ENCODE data around the gene UTS2R. TPM values are rescaled to one million over a fixed set of nuclear protein-coding genes. Genes with fewer than 3 reads are reported as not detected.

UTS2R gene
- polyA plus RNA-seq, result under 1 TPM in 1 of 4 donors, not detected in 3; 0.06 TPM
- long read RNA-seq, donor 1, result 0 reads
- long read RNA-seq, donor 2, result 0 reads
- long read RNA-seq, donor 3, result 0 reads
- long read RNA-seq, donor 4, result 0 reads
- long read RNA-seq, donor 5, partial matches to known transcripts, result 0 of 1 reads
- long read RNA-seq, donor 5, other reads (novel, unspliced or antisense), result 0 of 1 reads
- long read RNA-seq, donor 6, result 0 reads
- long read RNA-seq, donor 7, result 0 reads
- long read RNA-seq, donor 8, result 0 reads
- long read RNA-seq, donor 9, result 0 reads
- long read RNA-seq, donor 10, result 0 reads

DNA sequence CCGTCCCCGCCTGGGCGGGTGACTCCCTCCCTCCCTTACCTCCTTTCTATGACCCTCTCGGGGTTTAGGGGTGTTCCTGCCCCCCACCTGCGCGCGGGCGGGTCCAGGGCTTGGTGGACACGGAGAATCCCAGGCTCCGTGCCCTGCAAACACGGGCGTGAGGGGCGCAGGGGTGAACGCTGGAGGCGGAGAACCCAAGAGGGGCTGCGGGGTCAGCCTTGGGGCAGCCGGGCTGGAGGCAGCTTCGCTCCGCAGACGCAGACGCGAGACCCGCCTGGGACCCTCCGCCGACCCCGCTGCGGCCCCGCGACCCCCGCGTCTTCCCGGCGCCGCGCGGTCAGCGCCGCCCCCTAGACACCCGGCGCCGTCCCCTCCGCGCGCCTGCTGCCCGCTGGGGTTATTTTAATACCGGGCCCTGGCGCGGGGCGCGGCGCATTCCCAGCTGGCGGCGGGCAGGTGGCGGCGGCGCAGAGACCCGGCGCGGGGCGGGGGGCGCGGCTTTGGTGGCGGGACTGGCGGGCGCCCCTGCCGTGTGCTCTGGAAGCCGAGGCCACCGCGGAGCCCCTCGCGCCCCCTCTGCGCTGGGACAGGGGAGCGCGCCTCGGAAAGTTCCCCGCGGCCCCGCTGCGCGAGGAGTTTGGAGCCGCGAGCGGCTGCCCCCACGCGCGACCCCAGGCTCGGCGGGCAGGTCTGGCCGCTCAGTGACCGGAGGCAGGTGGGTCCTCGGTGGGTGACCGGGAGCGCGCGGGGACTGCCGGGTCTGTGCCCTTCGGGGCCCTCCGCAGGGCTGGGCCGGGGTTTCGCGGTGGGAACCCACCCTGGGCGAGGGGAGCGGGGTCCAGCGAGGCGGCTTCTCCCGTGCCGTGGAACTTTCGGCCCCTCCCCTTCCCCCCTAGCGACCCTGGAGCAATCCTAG is at the start of gene UTS2R:
Gene UTS2R (plus strand): TSS at position 433 of the 916 bp plus-strand sequence. CDS start 2,560 bp downstream, outside the sequence.
- H3K27ac ChIP-seq (ENCODE audit: low read depth in 1 of 3, low read length in 2 of 3), result no peak within 1 kb of the TSS
- H3K9me3 ChIP-seq (ENCODE audit: control insufficient read depth in 2 of 2, insufficient read depth in 1 of 2, low read depth in 1 of 2, low read length in 1 of 2), result peaks cover 0 to 3% of the 10 kb centered on the region in 2 donors
- H3K36me3 ChIP-seq (ENCODE audit: control insufficient read depth in 3 of 3, insufficient read depth in 2 of 3, low read depth in 1 of 3, low read length in 3 of 3), result no peaks in the 10 kb centered on the region
- H3K4me3 ChIP-seq (ENCODE audit: low read depth in 1 of 3, low read length in 3 of 3), result peak within 1 kb of the TSS in 1 of 3 donors; percentile 33
- peaks cover 20 to 60% (median 35%) of the 10 kb centered on the region in 3 donors for H3K27me3 ChIP-seq (ENCODE audit: control insufficient read depth in 3 of 3, insufficient read depth in 3 of 3, low read length in 3 of 3)
- WGBS, 3 donors, result 3 to 4% (median 3%) methylated on average over 80 to 109 of the region's 109 CpGs
- no peak for FAIRE-seq
- peaks cover 0 to 13% (median 3%) of the 10 kb centered on the region in 3 donors for H3K4me1 ChIP-seq (ENCODE audit: control insufficient read depth in 3 of 3, insufficient read depth in 2 of 3, low read depth in 1 of 3, low read length in 2 of 3)
- no peak for DNase-seq

DNA sequence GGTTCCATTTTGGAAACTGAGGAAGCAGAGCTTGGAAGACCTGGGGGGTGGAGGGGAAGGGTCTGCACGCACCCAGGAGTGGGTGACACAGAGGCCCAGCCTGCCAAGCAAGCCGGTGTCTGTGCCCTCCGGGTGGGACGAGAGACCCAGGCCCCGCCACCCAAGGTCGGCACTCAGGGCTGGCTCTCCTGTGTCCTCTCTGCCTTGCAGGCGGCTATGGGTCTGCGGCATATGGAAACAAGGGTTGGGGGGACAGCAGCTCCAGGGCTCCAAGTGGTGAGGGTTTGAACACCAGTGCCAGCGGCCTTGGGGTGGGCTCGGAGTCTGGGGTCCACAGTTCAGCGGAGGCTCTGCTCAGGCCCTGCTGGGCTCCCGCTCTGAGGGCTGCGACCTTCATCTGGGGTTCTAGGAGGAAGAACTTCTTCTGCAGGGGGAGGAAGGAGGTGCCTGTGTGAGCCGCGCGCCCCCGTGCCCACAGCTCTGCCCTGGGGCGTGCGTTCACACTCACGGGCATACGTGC is 49.6 kb upstream of the UTS2R start:
- no peak for DNase-seq
- no peak overlapping the region for H3K27ac ChIP-seq (ENCODE audit: low read depth in 1 of 3, low read length in 2 of 3)
- peaks cover 0 to 27% (median 0%) of the 10 kb centered on the region in 3 donors for H3K4me1 ChIP-seq (ENCODE audit: control insufficient read depth in 3 of 3, insufficient read depth in 2 of 3, low read depth in 1 of 3, low read length in 2 of 3)
- H3K36me3 ChIP-seq (ENCODE audit: control insufficient read depth in 3 of 3, insufficient read depth in 2 of 3, low read depth in 1 of 3, low read length in 3 of 3), result peaks cover 0 to 10% (median 0%) of the 10 kb centered on the region in 3 donors
- no peak for FAIRE-seq
- H3K4me3 ChIP-seq (ENCODE audit: low read depth in 1 of 3, low read length in 3 of 3), result no peak overlapping the region
- 64 to 72% (median 65%) methylated on average over 17 to 21 of the region's 21 CpGs for WGBS, 3 donors
- peaks cover 0 to 3% of the 10 kb centered on the region in 2 donors for H3K9me3 ChIP-seq (ENCODE audit: control insufficient read depth in 2 of 2, insufficient read depth in 1 of 2, low read depth in 1 of 2, low read length in 1 of 2)
- H3K27me3 ChIP-seq (ENCODE audit: control insufficient read depth in 3 of 3, insufficient read depth in 3 of 3, low read length in 3 of 3), result no peaks in the 10 kb centered on the region

DNA sequence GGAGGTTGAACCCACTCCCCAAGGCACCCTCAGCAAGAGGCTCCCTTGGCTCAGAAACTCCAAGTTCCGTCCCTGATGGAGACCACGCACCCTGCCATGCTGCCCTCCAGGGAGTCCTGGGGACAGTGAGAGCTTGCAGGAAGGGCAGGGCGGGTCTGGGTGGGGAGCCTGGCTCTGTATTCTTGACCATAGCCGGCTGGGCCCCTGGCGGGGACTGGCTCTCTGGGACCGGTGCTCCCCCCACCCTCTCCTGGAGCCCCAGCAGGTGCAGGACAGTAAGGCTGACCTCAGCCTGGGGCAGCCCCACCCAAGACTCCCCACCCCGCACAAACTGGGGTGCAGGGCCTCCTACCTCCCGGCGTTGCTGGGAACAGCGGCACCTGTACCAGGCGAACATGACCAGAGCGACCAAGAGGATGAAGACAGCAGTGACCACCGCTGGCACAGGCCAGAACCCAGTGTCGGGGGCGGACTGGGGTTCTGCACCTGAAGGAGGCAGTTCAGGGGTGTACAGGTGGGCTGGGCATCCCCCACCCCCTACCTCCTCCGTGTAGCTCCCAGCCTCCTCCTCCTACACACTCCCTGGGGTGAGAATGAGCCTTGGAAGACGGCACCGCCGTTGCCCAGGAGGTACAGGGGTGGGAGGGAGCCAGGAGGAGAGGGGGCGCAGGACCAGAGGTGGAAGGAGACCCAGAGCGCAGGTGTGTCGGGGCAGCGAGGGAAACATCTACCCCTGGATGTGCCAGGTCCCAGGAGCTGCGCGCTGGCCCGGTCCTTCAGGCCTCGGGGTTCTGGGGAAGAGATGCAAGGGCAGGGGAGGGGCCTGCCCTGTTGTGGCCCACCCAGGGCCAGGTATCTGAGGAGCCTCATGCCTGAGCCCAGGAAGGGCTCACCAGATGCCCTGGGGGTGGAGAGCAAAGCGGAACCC is 48.8 kb upstream of the UTS2R start:
- H3K4me1 ChIP-seq (ENCODE audit: control insufficient read depth in 3 of 3, insufficient read depth in 2 of 3, low read depth in 1 of 3, low read length in 2 of 3), result peaks cover 0 to 27% (median 0%) of the 10 kb centered on the region in 3 donors
- H3K4me3 ChIP-seq (ENCODE audit: low read depth in 1 of 3, low read length in 3 of 3), result no peak overlapping the region
- peaks cover 0 to 3% of the 10 kb centered on the region in 2 donors for H3K9me3 ChIP-seq (ENCODE audit: control insufficient read depth in 2 of 2, insufficient read depth in 1 of 2, low read depth in 1 of 2, low read length in 1 of 2)
- DNase-seq (no peak), FAIRE-seq (no peak)
- peaks cover 0 to 13% (median 0%) of the 10 kb centered on the region in 3 donors for H3K36me3 ChIP-seq (ENCODE audit: control insufficient read depth in 3 of 3, insufficient read depth in 2 of 3, low read depth in 1 of 3, low read length in 3 of 3)
- no peak overlapping the region for H3K27ac ChIP-seq (ENCODE audit: low read depth in 1 of 3, low read length in 2 of 3)
- 78 to 83% (median 82%) methylated on average over 25 to 28 of the region's 28 CpGs for WGBS, 3 donors
- H3K27me3 ChIP-seq (ENCODE audit: control insufficient read depth in 3 of 3, insufficient read depth in 3 of 3, low read length in 3 of 3), result no peaks in the 10 kb centered on the region

DNA sequence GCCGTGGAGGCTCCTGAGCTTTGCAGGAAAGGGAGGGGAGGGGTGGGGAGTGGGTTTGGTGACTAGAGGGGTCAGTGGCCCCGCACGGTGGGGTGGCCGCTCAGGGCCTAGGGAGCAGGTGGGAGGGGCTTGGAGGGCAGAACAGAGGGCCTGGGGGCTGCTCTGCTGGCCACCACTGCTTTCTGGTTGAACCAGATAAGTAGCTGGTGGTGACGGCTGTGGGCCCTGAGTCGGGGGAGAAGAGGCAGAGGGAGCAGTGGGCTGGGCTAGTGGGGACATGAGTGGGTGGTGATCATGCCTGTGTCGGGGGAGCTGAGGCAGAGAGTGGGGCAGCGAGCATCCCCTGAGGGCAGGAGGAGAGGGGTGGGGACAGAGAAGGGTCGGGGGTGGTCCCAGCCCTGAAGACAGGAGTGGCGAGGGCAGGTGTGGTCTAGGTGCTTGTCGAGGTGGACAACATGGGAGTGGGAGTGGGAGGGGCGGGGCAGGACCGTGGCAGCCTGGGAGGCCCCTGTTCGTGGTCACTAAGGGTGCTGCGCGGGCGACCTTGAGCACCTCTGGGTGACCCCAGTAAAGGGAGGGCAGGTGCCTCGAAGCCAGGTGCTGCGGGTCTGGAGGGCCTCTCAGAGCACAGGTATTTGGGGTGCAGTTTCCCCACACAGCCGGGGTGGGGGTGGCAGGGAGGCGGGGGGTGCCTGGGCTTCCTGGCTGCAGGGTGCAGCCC is 47.9 kb upstream of the UTS2R start:
- Histone ChIP-seq H3K27ac (ENCODE audit: low read depth in 1 of 3, low read length in 2 of 3) (no peak overlapping the region), H3K4me1 (ENCODE audit: control insufficient read depth in 3 of 3, insufficient read depth in 2 of 3, low read depth in 1 of 3, low read length in 2 of 3) (peaks cover 0 to 35% (median 0%) of the 10 kb centered on the region in 3 donors), H3K9me3 (ENCODE audit: control insufficient read depth in 2 of 2, insufficient read depth in 1 of 2, low read depth in 1 of 2, low read length in 1 of 2) (peaks cover 0 to 3% of the 10 kb centered on the region in 2 donors), H3K27me3 (ENCODE audit: control insufficient read depth in 3 of 3, insufficient read depth in 3 of 3, low read length in 3 of 3) (no peaks in the 10 kb centered on the region), H3K36me3 (ENCODE audit: control insufficient read depth in 3 of 3, insufficient read depth in 2 of 3, low read depth in 1 of 3, low read length in 3 of 3) (peaks cover 0 to 13% (median 0%) of the 10 kb centered on the region in 3 donors), H3K4me3 (ENCODE audit: low read depth in 1 of 3, low read length in 3 of 3) (no peak overlapping the region)
- no peak for FAIRE-seq
- DNase-seq, result no peak
- 50 to 66% (median 59%) methylated on average over 15 to 21 of the region's 21 CpGs for WGBS, 3 donors

DNA sequence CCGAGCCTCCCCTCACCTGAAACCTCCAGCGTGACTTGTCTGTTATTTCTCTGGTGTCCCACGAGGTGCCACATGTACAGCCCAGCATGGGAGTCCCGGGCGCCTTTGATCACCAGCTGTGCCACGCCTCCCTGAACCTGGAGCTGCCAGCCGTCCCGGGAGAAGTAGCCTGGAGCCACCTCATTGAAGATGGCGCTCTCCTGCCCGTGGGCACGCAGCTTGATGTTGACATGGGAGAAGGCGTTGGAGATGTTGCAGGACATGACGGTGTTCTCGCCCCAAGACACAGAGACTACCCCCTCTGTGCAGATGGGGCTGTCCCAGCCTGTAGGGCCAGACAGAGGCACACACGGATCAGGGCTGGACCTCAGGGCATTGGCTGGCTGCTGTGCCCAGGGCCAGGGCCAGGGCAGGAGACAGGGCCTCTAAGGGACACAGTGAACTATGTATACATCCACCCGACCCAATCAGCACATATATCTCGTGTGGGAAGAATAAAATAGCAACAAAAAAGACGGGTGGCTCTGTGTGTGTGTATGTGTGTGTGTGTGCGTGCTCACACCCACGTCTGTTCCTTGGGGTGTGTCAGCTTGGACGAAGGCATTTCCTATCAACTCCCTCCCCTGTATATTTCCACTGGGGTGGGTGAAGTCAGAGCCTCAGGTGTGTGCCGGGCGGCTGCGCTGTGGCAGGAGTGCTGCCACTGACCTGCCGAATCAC is 46.8 kb upstream of the UTS2R start:
- Histone ChIP-seq H3K4me3 (ENCODE audit: low read depth in 1 of 3, low read length in 3 of 3) (no peak overlapping the region), H3K36me3 (ENCODE audit: control insufficient read depth in 3 of 3, insufficient read depth in 2 of 3, low read depth in 1 of 3, low read length in 3 of 3) (peaks cover 0 to 13% (median 0%) of the 10 kb centered on the region in 3 donors), H3K4me1 (ENCODE audit: control insufficient read depth in 3 of 3, insufficient read depth in 2 of 3, low read depth in 1 of 3, low read length in 2 of 3) (peaks cover under 1 to 46% (median 5%) of the 10 kb centered on the region in 3 donors), H3K9me3 (ENCODE audit: control insufficient read depth in 2 of 2, insufficient read depth in 1 of 2, low read depth in 1 of 2, low read length in 1 of 2) (no peaks in the 10 kb centered on the region), H3K27ac (ENCODE audit: low read depth in 1 of 3, low read length in 2 of 3) (peak overlapping the region in 1 of 3 donors; percentile 34), H3K27me3 (ENCODE audit: control insufficient read depth in 3 of 3, insufficient read depth in 3 of 3, low read length in 3 of 3) (no peaks in the 10 kb centered on the region)
- DNase-seq (peak in 1 of 2 donors; percentile 75), FAIRE-seq (no peak)
- 28 to 50% (median 38%) methylated on average over 25 of the region's 25 CpGs for WGBS, 3 donors

DNA sequence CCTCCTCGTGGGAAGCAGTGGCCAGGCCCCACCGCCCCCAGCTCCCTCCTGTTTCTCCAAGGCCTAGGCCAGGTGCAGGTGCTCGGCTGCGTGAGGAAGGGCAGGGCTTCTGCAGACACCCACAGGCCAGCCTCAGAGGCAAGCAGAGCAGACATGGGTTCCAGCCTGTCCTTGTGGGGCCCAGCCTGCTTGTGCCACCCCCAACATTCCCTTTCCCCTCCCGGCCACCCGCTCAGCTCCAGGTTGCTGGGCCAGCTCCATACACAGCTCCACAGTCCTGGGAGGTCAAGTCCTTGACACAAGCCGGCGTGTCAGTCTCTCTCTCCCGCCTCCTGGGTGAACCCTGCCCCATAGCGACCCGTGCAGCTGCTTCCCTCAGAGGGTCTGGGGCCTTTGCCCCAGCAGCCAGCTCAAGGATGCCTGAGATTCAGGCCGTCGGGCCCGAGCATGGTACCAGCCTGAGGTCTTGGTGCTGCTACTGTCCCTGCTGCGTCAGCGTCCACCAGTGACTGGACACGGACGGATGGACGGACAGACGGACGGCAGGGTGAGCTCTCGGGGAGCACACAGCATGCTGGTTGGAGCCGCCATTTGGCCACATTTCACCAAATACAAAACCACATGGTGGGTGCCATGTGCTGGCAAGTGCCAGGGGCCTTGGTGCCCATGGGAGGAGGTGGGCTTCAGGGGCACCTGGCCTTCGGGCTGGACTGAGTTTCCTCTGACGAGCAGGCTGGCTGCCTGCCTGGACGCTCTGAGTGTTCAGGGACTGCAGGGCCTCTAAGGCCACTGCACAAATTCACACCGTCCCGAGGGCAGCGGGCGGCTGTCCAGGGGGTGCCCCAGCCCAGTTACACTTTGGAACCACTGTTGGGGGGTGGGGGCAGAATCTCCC is 46.0 kb upstream of the UTS2R start:
- no peaks in the 10 kb centered on the region for H3K9me3 ChIP-seq (ENCODE audit: control insufficient read depth in 2 of 2, insufficient read depth in 1 of 2, low read depth in 1 of 2, low read length in 1 of 2)
- peaks cover 4 to 46% (median 5%) of the 10 kb centered on the region in 3 donors for H3K4me1 ChIP-seq (ENCODE audit: control insufficient read depth in 3 of 3, insufficient read depth in 2 of 3, low read depth in 1 of 3, low read length in 2 of 3)
- no peak overlapping the region for H3K4me3 ChIP-seq (ENCODE audit: low read depth in 1 of 3, low read length in 3 of 3)
- FAIRE-seq, result no peak
- peaks cover 0 to 13% (median 0%) of the 10 kb centered on the region in 3 donors for H3K36me3 ChIP-seq (ENCODE audit: control insufficient read depth in 3 of 3, insufficient read depth in 2 of 3, low read depth in 1 of 3, low read length in 3 of 3)
- peak overlapping the region in 1 of 3 donors; percentile 34 for H3K27ac ChIP-seq (ENCODE audit: low read depth in 1 of 3, low read length in 2 of 3)
- 68 to 82% (median 77%) methylated on average over 24 to 30 of the region's 30 CpGs for WGBS, 3 donors
- H3K27me3 ChIP-seq (ENCODE audit: control insufficient read depth in 3 of 3, insufficient read depth in 3 of 3, low read length in 3 of 3), result no peaks in the 10 kb centered on the region
- DNase-seq, result no peak
